HCT116 (cell line): ENCODE data around the gene YBX1.

ENCODE experiments used
- CEBPB ChIP-seq: IDR thresholded peaks from 2 replicates; pipeline ENCODE4 v1.6.1; 2012; ENCODE audit warnings: low read depth
- CTCF ChIP-seq, 3 experiments: fragments of 200-600 bp in 1 of 3; sonication (generic) in 1 of 3; IDR thresholded peaks in 2 of 3; conservative IDR thresholded peaks in 1 of 3; 2 replicates each; pipeline ENCODE4 v1.5.1; 2012 to 2017; ENCODE audit warnings: low read depth in 2 of 3, low read length in 2 of 3, antibody characterized with exemption in 1 of 3, borderline replicate concordance in 1 of 3, control low read depth in 1 of 3, mild to moderate bottlenecking in 1 of 3, mixed read lengths in 1 of 3, mixed run types in 1 of 3, moderate library complexity in 1 of 3; ENCODE audit not compliant: insufficient read depth in 1 of 3
- EGR1 ChIP-seq: IDR thresholded peaks from 2 replicates; pipeline ENCODE4 v1.6.1; 2012; ENCODE audit warnings: low read depth
- EZH2 ChIP-seq: fragments of 200-600 bp; sonication (generic); IDR thresholded peaks from 2 replicates; pipeline ENCODE4 v1.6.1; 2017; ENCODE audit warnings: antibody characterized with exemption, mixed run types
- POLR2A ChIP-seq: IDR thresholded peaks from 2 replicates; pipeline ENCODE4 v1.7.0; 2011; ENCODE audit warnings: borderline replicate concordance; ENCODE audit not compliant: insufficient read depth, insufficient read length; ENCODE audit errors: extremely low read depth
- POLR2AphosphoS5 ChIP-seq: IDR thresholded peaks from 2 replicates; pipeline ENCODE4 v1.6.1; 2011; ENCODE audit warnings: mild to moderate bottlenecking, low read depth, low read length, moderate library complexity
- RAD21 ChIP-seq: IDR thresholded peaks from 2 replicates; pipeline ENCODE4 v1.6.1; 2012; ENCODE audit warnings: low read depth, mild to moderate bottlenecking
- TCF7L2 ChIP-seq: IDR thresholded peaks from 2 replicates; pipeline ENCODE4 v1.7.0; 2011; ENCODE audit warnings: borderline replicate concordance, inconsistent platforms; ENCODE audit not compliant: insufficient read depth, insufficient read length; ENCODE audit errors: extremely low read depth
- YY1 ChIP-seq: IDR thresholded peaks from 2 replicates; pipeline ENCODE4 v1.6.1; 2011; ENCODE audit warnings: low read length, low read depth, moderate library complexity, mild to moderate bottlenecking; ENCODE audit not compliant: insufficient replicate concordance; ENCODE audit errors: extremely low read depth
- ZBTB33 ChIP-seq: IDR thresholded peaks from 2 replicates; pipeline ENCODE4 v1.6.1; 2011; ENCODE audit warnings: mild to moderate bottlenecking, low read length, moderate library complexity; ENCODE audit not compliant: insufficient replicate concordance; ENCODE audit errors: extremely low read depth
- TF ChIP-seq, protein P1 (sequence below): IDR thresholded peaks from 2 replicates; pipeline ENCODE4 v1.6.1; 2012; ENCODE audit warnings: low read depth

- TF ChIP-seq EZH2 (no peak), CTCF (IDR thresholded peaks at IDR 0.05 in 2 of 3, conservative IDR thresholded peaks at IDR 0.05 in 1 of 3; ENCODE audit: borderline replicate concordance in 1 of 3, insufficient read depth in 1 of 3, low read depth in 2 of 3, low read length in 2 of 3) (no peak), POLR2AphosphoS5 (peak; percentile 96), POLR2A (peak; percentile 90), TCF7L2 (peak; percentile 94), ZBTB33 (peak; percentile 19), CEBPB (no peak), YY1 (peak; percentile 91), EGR1 (peak; percentile 87), RAD21 (no peak)
- TF ChIP-seq, protein P1, sequence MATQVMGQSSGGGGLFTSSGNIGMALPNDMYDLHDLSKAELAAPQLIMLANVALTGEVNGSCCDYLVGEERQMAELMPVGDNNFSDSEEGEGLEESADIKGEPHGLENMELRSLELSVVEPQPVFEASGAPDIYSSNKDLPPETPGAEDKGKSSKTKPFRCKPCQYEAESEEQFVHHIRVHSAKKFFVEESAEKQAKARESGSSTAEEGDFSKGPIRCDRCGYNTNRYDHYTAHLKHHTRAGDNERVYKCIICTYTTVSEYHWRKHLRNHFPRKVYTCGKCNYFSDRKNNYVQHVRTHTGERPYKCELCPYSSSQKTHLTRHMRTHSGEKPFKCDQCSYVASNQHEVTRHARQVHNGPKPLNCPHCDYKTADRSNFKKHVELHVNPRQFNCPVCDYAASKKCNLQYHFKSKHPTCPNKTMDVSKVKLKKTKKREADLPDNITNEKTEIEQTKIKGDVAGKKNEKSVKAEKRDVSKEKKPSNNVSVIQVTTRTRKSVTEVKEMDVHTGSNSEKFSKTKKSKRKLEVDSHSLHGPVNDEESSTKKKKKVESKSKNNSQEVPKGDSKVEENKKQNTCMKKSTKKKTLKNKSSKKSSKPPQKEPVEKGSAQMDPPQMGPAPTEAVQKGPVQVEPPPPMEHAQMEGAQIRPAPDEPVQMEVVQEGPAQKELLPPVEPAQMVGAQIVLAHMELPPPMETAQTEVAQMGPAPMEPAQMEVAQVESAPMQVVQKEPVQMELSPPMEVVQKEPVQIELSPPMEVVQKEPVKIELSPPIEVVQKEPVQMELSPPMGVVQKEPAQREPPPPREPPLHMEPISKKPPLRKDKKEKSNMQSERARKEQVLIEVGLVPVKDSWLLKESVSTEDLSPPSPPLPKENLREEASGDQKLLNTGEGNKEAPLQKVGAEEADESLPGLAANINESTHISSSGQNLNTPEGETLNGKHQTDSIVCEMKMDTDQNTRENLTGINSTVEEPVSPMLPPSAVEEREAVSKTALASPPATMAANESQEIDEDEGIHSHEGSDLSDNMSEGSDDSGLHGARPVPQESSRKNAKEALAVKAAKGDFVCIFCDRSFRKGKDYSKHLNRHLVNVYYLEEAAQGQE, result no peak
Observed at GRCh38 chr1:42657981-42658876, 24.0 kb upstream of the YBX1 start, which contains the start of gene PPIH.
